ENCODE results near the gene GABBR2.

DNA sequence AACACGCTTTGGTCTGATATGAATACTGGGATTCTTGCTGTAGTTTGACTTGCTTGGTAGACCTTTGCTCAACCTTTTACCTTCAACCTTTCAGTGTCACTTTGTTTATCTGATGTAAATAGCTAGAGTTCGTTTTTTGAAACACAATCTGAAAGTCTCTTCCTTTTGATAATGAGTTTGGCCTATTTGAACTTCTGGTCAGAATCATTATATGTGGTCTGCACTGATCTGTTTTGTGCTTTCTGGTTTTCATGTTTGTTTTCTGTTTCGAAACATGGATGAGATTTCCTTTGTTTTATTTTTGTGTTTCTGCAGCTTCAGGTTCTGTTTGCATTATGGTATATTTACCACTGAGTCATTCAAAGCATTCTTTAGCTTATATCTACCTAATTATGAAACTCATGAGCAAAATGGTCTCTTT, 217.5 kb downstream of the GABBR2 start:
- TF ChIP-seq POLR2AphosphoS5 (IDR thresholded peaks at IDR 0.05) = no peak
- no peak for TF ChIP-seq CTCF (IDR thresholded peaks at IDR 0.05)
- no peak for TF ChIP-seq POLR2A (IDR thresholded peaks at IDR 0.05)

Measured in breast epithelium (tissue), 3 donors.